K562 (cell line): ENCODE results near the gene PRF1.

Source experiments
- CTCF ChIP-seq, 3 experiments: IDR thresholded peaks in 2 of 3; conservative IDR thresholded peaks in 1 of 3; 2 replicates each; pipeline ENCODE4 v1.5.1; 2011 to 2012; ENCODE audit warnings: low read length in 3 of 3, mild to moderate bottlenecking in 3 of 3, control low read depth in 2 of 3, improper control_type of control experiment in 1 of 3, inconsistent platforms in 1 of 3, low read depth in 1 of 3, mixed read lengths in 1 of 3, moderate library complexity in 1 of 3; ENCODE audit not compliant: insufficient read depth in 2 of 3
- HDAC2 ChIP-seq: fragments of 450-650 bp; IDR thresholded peaks from 2 replicates; pipeline ENCODE4 v1.6.1; 2016; ENCODE audit warnings: mild to moderate bottlenecking
- NKRF ChIP-seq: fragments of 450-650 bp; IDR thresholded peaks from 2 replicates; pipeline ENCODE4 v1.6.1; 2016; ENCODE audit warnings: borderline replicate concordance
- RREB1 ChIP-seq: fragments of 250-450 bp; sonication (Bioruptor Pico); IDR thresholded peaks from 2 replicates; pipeline ENCODE4 v1.4.0; 2020
- SIN3A ChIP-seq, 2 experiments: fragments of 150-350 bp in 1 of 2; IDR thresholded peaks; 2 replicates each; pipeline ENCODE4 v1.6.1; 2011 to 2016; ENCODE audit warnings: borderline replicate concordance in 2 of 2, low read depth in 2 of 2, low read length in 2 of 2, mild to moderate bottlenecking in 2 of 2, moderate library complexity in 2 of 2; ENCODE audit not compliant: control insufficient read depth in 1 of 2
- SREBF2 ChIP-seq: sonication (generic); formaldehyde crosslinking; IDR thresholded peaks from 2 replicates; pipeline ENCODE4 v1.4.0; 2020; ENCODE audit warnings: mild to moderate bottlenecking, missing genetic modification reagents
- ZNF347 ChIP-seq: fragments of 450-650 bp; formaldehyde crosslinking; IDR thresholded peaks from 2 replicates; pipeline ENCODE4 v1.4.0; 2020; ENCODE audit warnings: low read depth, mild to moderate bottlenecking, moderate library complexity
- ZNF354B ChIP-seq: fragments of 250-450 bp; sonication (Bioruptor Pico); IDR thresholded peaks from 2 replicates; pipeline ENCODE4 v1.4.0; 2020
- TF ChIP-seq, protein P1 (sequence below): conservative IDR thresholded peaks from 2 replicates; pipeline ENCODE4 v1.6.1; 2011; ENCODE audit warnings: low read depth, mild to moderate bottlenecking, low read length; ENCODE audit not compliant: control insufficient read depth

GRCh38 chr10:70629338-70629737, 26.8 kb upstream of the PRF1 start:
- no peak for TF ChIP-seq SIN3A (IDR thresholded peaks at IDR 0.05; ENCODE audit: borderline replicate concordance in 2 of 2, control insufficient read depth in 1 of 2, low read depth in 2 of 2, low read length in 2 of 2)
- TF ChIP-seq HDAC2: no peak
- TF ChIP-seq ZNF354B (CRISPR knock-in tag): no peak
- TF ChIP-seq ZNF347 (CRISPR knock-in tag): no peak
- TF ChIP-seq CTCF (IDR thresholded peaks at IDR 0.05 in 2 of 3, conservative IDR thresholded peaks at IDR 0.05 in 1 of 3; ENCODE audit: insufficient read depth in 2 of 3, low read depth in 1 of 3, low read length in 3 of 3): no peak
- no peak for TF ChIP-seq SREBF2
- TF ChIP-seq, protein P1, sequence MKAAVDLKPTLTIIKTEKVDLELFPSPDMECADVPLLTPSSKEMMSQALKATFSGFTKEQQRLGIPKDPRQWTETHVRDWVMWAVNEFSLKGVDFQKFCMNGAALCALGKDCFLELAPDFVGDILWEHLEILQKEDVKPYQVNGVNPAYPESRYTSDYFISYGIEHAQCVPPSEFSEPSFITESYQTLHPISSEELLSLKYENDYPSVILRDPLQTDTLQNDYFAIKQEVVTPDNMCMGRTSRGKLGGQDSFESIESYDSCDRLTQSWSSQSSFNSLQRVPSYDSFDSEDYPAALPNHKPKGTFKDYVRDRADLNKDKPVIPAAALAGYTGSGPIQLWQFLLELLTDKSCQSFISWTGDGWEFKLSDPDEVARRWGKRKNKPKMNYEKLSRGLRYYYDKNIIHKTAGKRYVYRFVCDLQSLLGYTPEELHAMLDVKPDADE: no peak
- no peak for TF ChIP-seq NKRF
- no peak for TF ChIP-seq RREB1 (CRISPR knock-in tag)
